H1 (cell line): ENCODE results near the gene KRT13. TPM values are rescaled to one million over a fixed set of nuclear protein-coding genes. Genes with fewer than 3 reads are reported as not detected.

Experiments used
- CHD1 ChIP-seq: IDR thresholded peaks from 2 replicates; pipeline ENCODE4 v1.6.1; 2012; ENCODE audit warnings: low read depth, low read length, improper control_type of control experiment
- KDM4A ChIP-seq: IDR thresholded peaks from one replicate; pipeline ENCODE4 v1.7.1; 2012; ENCODE audit warnings: low read depth, mild to moderate bottlenecking, moderate library complexity, low read length, inconsistent platforms; ENCODE audit not compliant: severe bottlenecking
- RXRA ChIP-seq: IDR thresholded peaks from 2 replicates; pipeline ENCODE4 v1.6.1; 2011; ENCODE audit warnings: low read depth, mild to moderate bottlenecking, low read length, moderate library complexity; ENCODE audit not compliant: insufficient read depth
- polyA plus RNA-seq, 7 experiments: library from polyadenylated mRNA; depleted of rRNA in 3 of 7; stranded (reverse) in 5 of 7; unstranded in 2 of 7; fragments of >200 nt in 5 of 7; fragments of 200-250 nt in 2 of 7; gene quantifications; 1 replicate in 5 of 7; 2 replicates in 1 of 7; 4 replicates in 1 of 7; pipeline versions ENCODE4 v1.2.1 to v1.2.3, GENCODE V29; 2011 to 2013; ENCODE audit warnings: missing spikeins in 2 of 7, mixed read lengths in 2 of 7
- total RNA-seq: library from RNA; stranded (reverse); fragmentation: NEBNext Ultra II Directional; extraction: Animal tissue kit (Norgen Biotek cat#: 25700); gene quantifications from 2 replicates; pipeline ENCODE4 v1.2.1, GENCODE V29; 2021

KRT13 gene
- total and polyA plus RNA-seq, 2 of the 8 experiments (the other 6 are each of a cell fraction or from before 2014, with no cell fraction given): 0.09 TPM; not detected in 1

DNA sequence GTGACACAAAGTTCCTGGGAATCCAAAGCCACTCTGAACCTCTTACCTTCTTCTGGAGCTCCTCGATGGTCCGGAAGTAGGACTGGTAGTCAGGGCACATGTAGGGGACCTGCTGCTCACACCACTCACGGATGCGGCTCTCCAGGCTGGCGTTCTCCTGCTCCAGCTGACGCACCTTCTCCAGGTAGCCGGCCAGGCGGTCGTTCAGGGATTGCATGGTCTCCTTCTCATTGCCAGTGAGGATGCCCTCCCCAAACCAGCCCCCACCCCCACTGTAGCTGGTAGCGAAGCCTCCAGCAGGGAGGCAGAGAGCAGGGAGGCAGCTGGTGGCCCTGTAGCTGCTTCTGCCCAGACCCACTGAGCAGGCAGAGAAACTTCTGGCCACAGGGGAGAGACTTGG is 24.8 kb downstream of the KRT13 start (continued):
- TF ChIP-seq KDM4A (no peak), RXRA (no peak), CHD1 (no peak)
- TF ChIP-seq, all 59 proteins: peak for 0
